SU-DHL-6 (cell line): Measurements from ENCODE around the gene ARFGAP3.
"Not testable (repeated sequence)": the region's sequence is repeated elsewhere in the genome, so short reads cannot be mapped to it uniquely, and the experiment has no call there.

Experiments
- H2AFZ ChIP-seq: fragments of 200-600 bp; sonication (generic); 2 replicates; pipeline ENCODE4 v1.6.1; 2014; ENCODE audit warnings: low read depth, mild to moderate bottlenecking, moderate library complexity, mixed read lengths, antibody characterized with exemption, low read length; ENCODE audit not compliant: severe bottlenecking
- H3F3A ChIP-seq: fragments of 200-600 bp; shearing (Covaris generic); 2 replicates; pipeline ENCODE4 v1.6.0; 2016; ENCODE audit warnings: antibody characterized with exemption, mild to moderate bottlenecking; ENCODE audit not compliant: insufficient read depth
- H3K27ac ChIP-seq: fragments of 200-600 bp; sonication (generic); 2 replicates; pipeline ENCODE4 v1.5.1; 2016; ENCODE audit warnings: low read depth, mild to moderate bottlenecking, low read length, moderate library complexity, mixed read lengths
- H3K27me3 ChIP-seq: fragments of 200-600 bp; sonication (generic), shearing (Covaris generic); 2 replicates; pipeline ENCODE4 v1.6.0; 2014; ENCODE audit warnings: mild to moderate bottlenecking, low read length
- H3K36me3 ChIP-seq: fragments of 200-600 bp; sonication (generic); 2 replicates; pipeline ENCODE4 v1.6.1; 2014; ENCODE audit warnings: mild to moderate bottlenecking, low read length, mixed read lengths
- H3K4me2 ChIP-seq: fragments of 300-600, 200-600 bp; shearing (Covaris generic), sonication (generic); 2 replicates; pipeline ENCODE4 v1.6.0; 2014; ENCODE audit warnings: low read length, low read depth, mild to moderate bottlenecking; ENCODE audit not compliant: poor library complexity, severe bottlenecking
- H3K4me3 ChIP-seq: fragments of 200-600 bp; sonication (generic); 2 replicates; pipeline ENCODE4 v1.5.1; 2014; ENCODE audit warnings: antibody characterized with exemption, low read length, mild to moderate bottlenecking, mixed read lengths; ENCODE audit not compliant: insufficient read depth, poor library complexity, severe bottlenecking
- H3K79me2 ChIP-seq: fragments of 200-600 bp; sonication (generic); 2 replicates; pipeline ENCODE4 v1.6.1; 2014; ENCODE audit warnings: mild to moderate bottlenecking, low read length, moderate library complexity; ENCODE audit not compliant: insufficient read depth
- H3K9ac ChIP-seq: fragments of 200-600 bp; sonication (generic); 2 replicates; pipeline ENCODE4 v1.7.0; 2014; ENCODE audit warnings: mild to moderate bottlenecking, low read length
- H3K9me2 ChIP-seq: fragments of 200-600 bp; sonication (generic); replicated peaks from 2 replicates; pipeline ENCODE4 v1.6.1; 2014; ENCODE audit warnings: low read length; ENCODE audit not compliant: insufficient read depth
- H3K9me3 ChIP-seq: fragments of 200-600 bp; sonication (generic); 2 replicates; pipeline ENCODE4 v1.6.1; 2014; ENCODE audit warnings: low read length, mixed read lengths; ENCODE audit not compliant: insufficient read depth
- H4K20me1 ChIP-seq: fragments of 200-600 bp; sonication (generic); 2 replicates; pipeline ENCODE4 v1.6.1; 2014; ENCODE audit warnings: low read depth, mild to moderate bottlenecking, antibody characterized with exemption, low read length, moderate library complexity, mixed read lengths
- CTCF ChIP-seq: fragments of 200-600 bp; sonication (generic); IDR thresholded peaks from one replicate; pipeline ENCODE4 v1.5.1; 2017; ENCODE audit warnings: antibody characterized with exemption, mild to moderate bottlenecking, low read length, moderate library complexity; ENCODE audit not compliant: insufficient read depth, poor library complexity, severe bottlenecking
- EZH2phosphoT487 ChIP-seq: fragments of 200-600 bp; sonication (generic), shearing (Covaris generic); conservative IDR thresholded peaks from 2 replicates; pipeline ENCODE4 v1.6.1; 2018; ENCODE audit warnings: mild to moderate bottlenecking, antibody characterized with exemption, low read length, moderate library complexity, mixed read lengths

Gene ARFGAP3

DNA sequence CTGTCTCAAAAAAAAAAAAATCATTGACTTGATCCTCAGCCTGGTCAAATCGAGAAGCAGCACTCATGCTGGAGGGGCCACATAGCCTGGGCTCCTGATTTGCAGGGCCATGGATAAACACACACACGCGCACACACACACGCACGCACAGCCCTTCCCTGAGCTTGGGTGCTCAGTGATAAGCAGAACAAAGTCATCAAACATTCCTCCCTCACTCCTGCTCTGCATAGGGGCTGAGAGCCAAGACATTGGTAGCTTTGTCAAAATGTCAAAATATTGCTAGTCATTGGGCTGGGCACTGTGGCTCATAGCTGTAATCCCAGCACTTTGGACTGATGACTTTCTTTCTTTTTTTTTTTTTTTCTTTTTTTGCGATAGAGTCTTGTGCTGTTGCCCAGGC, 102.4 kb downstream of the ARFGAP3 start:
- no peak for TF ChIP-seq EZH2phosphoT487
- no peak for TF ChIP-seq CTCF
- Histone ChIP-seq H3K9ac (no peak overlapping the region), H3K4me3 (no peak overlapping the region), H3K4me2 (no peak overlapping the region), H3K36me3 (no peaks in the 10 kb centered on the region), H3K9me3 (no peaks in the 10 kb centered on the region), H2AFZ (no peak overlapping the region), H4K20me1 (no peaks in the 10 kb centered on the region), H3K79me2 (no peaks in the 10 kb centered on the region), H3K27ac (no peak overlapping the region), H3K9me2 (no peaks in the 10 kb centered on the region), H3F3A (0 out of 2 replicates have a peak, but pooled peaks cover 3% of the 10 kb centered on the region), H3K27me3 (no peaks in the 10 kb centered on the region)

- Histone ChIP-seq H3K27ac (no peak overlapping the region), H3F3A (0 out of 2 replicates have a peak, but pooled peaks cover 3% of the 10 kb centered on the region), H3K9ac (no peak overlapping the region), H3K4me2 (no peak overlapping the region), H3K36me3 (no peaks in the 10 kb centered on the region), H3K79me2 (no peaks in the 10 kb centered on the region), H3K27me3 (no peaks in the 10 kb centered on the region), H3K4me3 (no peak overlapping the region), H4K20me1 (no peaks in the 10 kb centered on the region), H3K9me3 (no peaks in the 10 kb centered on the region), H3K9me2 (no peaks in the 10 kb centered on the region), H2AFZ (no peak overlapping the region)
- TF ChIP-seq EZH2phosphoT487, result no peak
- no peak for TF ChIP-seq CTCF
Measured at GRCh38 chr22:42752912-42753311, 104.2 kb downstream of the ARFGAP3 start.

- Histone ChIP-seq H3F3A (0 out of 2 replicates have a peak, but pooled peaks cover 3% of the 10 kb centered on the region), H3K36me3 (no peaks in the 10 kb centered on the region), H3K9me2 (no peaks in the 10 kb centered on the region), H3K9ac (no peak overlapping the region), H3K4me3 (no peak overlapping the region), H3K27ac (no peak overlapping the region), H2AFZ (no peak overlapping the region), H3K27me3 (no peaks in the 10 kb centered on the region), H4K20me1 (no peaks in the 10 kb centered on the region), H3K9me3 (no peaks in the 10 kb centered on the region), H3K4me2 (no peak overlapping the region), H3K79me2 (no peaks in the 10 kb centered on the region)
- TF ChIP-seq CTCF (no peak), EZH2phosphoT487 (no peak)
Measured at GRCh38 chr22:42752230-42752746, 104.8 kb downstream of the ARFGAP3 start.

- H2AFZ ChIP-seq, H3K27ac ChIP-seq, H3K79me2 ChIP-seq, H3K4me3 ChIP-seq, H3K9ac ChIP-seq, H3K9me3 ChIP-seq, H3F3A ChIP-seq, H3K36me3 ChIP-seq, H3K27me3 ChIP-seq, H4K20me1 ChIP-seq, H3K9me2 ChIP-seq, H3K4me2 ChIP-seq: not testable (repeated sequence)
Measured at GRCh38 chr22:42750421-42750820, 106.7 kb downstream of the ARFGAP3 start.
